ENCODE data around the gene SPECC1L.

Gene SPECC1L

DNA sequence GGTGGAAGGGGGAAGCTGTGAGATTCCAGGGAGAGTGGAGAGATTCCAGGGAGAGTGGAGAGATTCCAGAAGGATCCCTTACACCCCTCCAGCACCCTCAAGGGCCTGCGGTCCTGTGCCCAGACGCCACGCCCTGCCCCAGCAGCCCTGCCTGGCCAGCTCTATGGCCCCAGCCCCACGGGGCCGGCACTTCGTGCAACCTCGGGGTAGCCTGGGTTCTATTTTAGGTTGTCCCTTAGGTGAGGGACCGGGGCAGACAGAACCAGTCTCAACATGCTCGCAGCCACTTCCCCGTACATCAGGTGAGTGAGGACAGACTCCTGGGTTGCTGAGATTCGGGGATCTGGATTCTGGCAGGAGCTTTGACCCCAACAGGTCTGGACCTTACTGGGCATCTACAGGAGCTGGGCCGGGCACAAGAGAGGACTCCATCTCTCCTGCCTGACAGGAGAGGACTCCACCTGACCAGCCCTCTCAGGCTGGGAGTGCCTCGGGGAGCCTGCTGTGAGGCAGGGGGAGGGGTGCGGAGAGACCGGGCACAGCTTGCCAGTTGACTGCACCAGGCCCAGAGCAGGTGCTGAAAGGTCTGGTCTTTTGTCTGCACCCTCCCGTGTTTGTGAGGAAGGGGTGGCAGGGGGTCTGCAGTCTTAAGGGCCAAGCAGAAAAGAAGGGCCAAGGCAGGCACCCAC is 148.3 kb downstream of the SPECC1L start:
- DNase-seq, result no peak

DNA sequence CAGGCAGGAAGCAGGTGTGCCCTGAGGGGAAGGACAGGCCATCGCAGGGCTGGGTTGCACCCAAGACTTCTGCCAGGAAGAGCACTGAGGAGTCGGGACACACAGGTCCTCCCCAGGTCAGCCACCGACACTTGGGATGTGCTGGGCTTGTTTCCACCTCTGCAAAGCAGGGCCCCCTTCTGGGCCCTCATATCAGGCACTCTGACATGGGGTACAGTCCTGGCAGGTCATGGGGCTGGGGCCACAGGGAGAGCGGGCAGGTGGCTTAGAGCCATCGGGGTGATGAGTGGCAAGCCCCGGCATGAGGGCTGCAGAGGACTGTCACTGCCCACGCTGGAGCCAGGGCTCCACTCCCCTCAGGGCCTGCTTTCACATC is 148.8 kb downstream of the SPECC1L start:
- no peak for DNase-seq

DNA sequence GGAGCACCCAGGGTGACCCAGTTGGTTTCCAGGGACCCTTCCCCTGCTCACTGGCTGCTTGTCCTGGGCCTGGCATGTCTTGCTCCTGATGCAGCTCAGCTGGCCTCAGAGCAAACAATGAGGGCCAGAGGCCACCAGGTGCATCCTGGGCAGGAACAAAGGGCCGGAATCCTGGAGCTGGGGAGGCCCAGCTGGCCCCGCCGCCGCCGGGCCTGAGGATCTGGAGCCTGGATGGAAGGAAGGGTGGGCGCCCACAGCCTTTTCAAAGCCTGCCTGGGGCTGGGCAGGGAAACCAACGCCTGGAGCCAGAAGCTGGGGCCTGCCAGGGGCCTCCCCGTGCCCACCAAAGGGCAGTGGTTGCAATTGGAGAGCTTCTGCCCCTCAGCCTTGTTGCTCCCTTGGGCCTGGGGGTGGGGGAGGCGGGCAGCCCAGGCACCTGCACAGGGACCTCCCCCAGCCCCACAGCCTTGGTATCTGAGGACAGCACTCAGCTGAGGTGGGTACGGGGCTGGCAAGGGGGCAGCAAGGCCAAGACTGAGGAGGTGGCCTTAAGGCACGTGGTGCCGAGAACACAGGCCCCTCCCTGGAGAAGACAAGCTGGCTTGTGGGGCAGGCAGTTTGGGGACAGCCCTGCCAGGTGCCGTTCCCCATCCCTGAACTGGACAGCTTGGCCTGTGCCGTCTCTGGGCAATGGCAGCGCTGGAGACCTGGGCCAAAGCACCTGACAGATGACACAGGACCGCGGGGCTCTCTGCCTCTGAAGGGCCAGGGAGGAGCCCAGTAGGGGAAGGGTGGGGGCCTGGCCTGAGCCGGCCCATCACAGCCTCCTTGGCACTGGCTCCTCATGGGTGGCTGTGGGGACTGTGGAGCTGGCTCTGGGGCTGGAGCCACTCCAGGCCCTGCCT is 149.7 kb downstream of the SPECC1L start:
- DNase-seq, result no peak

DNA sequence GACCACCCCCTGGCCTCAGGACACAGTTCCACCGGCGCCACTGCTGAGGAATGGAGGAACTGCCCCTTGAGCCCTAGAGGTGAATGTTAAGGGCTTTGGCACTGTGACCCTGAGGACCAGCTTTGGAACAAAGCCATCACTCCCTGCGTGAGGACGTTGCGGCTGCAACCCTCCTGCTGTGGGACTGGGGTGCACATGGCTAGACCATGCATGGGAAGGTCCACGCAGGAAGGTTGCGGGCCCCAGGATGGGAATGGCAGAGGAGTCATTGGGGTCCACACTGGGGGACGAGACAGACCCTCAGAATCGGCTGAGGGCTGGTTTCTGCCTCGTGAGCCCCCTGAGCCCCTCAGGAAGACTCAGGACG is 150.3 kb downstream of the SPECC1L start:
- no peak for DNase-seq

GRCh38 chr22:24421428-24421931 is 150.8 kb downstream of the SPECC1L start:
- DNase-seq, result no peak

DNA sequence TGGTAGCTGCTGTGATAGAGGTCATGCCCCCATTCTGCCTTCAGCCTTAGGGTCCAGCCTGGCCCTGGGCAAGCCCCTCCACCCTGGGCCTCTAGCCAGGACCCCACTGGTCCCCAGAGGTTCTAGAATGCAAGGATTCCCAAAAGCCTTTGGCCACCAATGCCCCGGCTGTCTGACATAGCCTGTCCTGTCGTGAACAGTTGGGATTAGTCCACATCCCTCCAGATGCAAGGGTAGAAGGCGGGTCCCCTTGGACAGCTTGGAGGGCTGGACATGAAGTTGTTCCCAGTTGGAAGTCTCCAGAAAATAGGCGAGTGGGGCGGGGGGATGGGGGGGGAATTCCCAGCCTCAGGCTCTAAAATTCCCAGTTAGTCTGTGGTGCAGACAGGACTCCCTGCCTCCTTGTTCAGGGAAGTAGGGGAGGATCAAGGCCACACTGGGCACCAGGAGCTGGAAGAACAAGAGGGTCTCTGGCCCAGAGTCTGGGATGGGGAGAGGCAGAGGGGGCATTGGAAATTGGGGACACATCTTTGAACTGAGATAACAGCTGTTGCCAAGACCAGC is 151.6 kb downstream of the SPECC1L start:
- no peak for DNase-seq

GRCh38 chr22:24423519-24424000 is 152.9 kb downstream of the SPECC1L start:
- no peak for DNase-seq

DNA sequence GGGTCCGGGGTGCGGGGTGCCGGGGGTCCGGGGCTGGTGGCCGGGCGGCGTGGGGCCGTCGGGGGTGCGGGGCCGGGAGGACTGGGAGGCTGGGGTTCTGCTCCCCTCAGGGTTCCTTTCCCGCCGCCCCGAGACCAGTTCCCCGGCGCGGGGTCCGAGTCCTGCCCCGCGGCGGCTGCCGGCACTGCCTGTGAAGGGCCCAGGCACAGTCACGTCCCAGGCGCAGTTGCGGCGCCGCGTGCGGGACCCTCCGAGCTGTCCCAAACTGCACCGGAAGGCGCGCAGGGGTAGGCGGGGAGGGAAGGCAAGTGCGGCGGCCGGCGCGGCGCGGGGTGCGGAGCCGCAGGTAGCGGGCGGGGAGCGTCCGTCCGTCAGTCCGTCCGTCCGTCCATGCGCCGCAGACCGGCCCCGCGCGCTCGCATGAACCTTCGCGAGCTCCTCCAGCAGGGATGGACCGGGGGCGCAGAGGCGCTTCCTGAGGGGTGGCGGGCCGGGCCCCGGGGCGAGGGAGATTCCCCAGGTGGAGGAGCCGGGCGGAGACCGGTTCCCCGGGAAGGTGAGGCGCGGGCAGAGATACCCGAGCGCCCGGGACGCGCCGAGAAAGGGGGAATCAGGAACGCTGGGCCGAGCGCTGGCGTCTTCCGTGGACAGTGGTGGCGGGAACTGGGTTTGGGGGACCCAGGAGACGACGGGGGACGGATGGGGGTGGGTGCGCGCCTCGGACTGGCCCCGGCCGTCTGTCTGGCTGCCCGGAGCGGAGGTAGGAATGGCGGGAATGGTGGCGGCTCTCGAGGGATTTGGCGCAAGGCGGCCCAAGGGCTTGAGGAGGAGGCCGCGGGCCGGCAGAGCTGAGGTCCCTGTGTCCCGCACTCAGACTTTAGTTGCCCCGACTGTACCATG is 153.6 kb downstream of the SPECC1L start:
- no peak for DNase-seq

DNA sequence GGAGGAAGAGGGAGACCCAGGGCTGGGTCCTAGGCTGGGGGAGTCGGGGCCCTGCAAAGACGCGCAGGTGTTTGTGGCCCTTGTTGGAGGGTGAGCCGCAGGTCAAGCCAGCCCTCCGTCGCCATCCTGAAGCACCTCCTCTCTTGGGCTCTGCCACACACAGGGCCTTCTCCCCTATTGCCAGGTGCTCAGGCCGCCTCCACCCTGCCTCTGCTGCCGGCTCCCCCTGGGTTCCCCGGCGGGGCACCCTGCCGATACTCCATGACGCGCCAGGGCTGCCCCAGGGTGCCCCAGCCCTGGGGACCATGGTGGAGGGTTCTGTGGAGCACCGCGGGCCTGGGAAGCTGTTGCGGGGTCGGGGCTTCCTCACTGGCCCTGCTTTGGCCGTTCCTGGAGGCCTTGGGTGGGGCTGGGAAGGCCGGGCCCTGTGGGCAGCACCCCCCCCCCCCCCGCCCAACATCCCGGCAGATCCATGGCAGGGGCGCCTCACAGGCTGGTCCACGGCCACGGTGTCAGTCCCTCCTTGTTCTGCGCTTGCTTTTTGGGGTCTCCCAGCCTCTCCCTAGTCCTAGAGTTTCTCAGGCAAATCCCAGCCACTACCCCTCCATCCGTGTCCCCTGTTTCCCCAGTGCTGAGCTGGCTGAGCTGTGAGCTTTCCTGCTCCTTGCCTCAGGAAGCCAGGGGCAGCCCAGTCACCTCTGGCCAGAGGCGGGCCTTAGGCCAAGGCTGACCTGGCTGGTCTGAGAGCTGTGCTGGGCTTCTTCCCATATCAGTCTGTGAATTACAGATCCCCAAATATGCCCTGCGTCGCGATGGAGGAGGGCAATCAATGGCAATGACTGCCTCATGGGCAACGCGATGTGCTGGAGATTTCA is 154.5 kb downstream of the SPECC1L start:
- DNase-seq, result no peak

GRCh38 chr22:24426436-24426835 is 155.8 kb downstream of the SPECC1L start:
- no peak for DNase-seq

DNA sequence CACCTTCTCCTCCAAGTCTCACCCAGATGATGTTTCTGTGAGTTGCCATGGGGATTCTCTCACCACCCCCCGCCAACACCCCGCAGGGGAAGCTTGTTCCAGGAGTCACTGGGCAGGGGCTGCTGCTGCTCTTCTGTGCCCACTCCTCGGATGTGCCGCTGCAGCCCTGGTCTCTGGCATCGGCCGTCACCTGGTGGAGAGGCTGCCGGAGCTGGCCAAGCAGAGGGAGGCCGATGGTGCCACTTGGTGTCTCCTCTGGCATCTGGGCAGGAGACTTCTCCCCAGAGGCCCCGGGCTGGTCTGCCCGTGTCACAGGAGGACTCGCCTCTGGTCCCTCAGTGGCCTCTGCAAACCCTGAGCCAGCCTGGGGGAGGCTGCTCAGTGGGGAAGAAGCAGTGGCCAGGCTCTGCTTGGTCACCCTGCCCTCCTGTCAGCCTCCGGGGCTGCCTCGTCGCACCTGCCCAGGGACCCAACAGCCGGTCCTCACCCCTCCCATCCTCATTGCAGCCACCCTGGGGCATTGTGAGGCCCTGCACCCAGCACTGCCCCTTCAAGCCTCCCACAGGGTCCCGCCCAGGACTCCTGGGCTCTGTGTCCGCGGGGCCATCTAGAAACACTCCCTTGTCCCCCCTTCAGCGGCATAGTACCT is 156.3 kb downstream of the SPECC1L start:
- DNase-seq, result no peak

- no peak for DNase-seq
These were observed 157.0 kb downstream of the SPECC1L start, which contains the start of gene ADORA2A for GRCh38 chr22:24427500-24428164. Gene ADORA2A (plus strand): TSS chr22:24427599. CDS start chr22:24433405, 5,806 bp downstream.

DNA sequence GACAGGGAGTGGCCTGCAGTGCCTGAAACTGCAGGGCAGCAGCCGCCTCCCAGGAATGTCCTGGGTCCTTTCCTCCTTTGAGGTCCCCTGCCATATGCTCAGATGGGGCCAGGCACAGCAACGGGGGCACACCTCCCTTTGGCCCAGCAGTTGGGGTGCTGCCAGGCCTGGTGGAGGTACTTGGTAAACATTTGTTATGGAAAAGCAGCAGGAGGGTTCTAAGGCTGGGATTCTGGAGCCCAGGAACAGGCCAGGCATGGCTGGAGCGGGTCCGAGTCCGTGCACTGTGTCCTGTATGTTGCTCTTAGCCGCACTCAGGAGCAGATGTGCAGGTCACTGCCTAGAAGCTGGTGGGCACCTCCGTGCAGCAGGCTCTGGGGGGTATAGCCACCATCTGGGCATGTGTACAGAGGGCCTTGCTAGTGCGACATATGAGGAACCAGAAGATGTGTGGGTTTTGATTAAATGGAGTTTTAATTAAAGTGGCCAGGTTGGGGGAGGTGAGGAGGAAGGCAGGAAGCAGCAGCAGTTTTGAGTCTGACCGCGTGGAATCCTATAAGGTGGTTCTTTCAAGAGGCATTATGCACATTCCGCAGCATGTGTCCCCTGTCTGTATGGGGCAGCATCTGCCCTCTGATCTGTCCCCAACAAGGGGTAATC is 158.2 kb downstream of the SPECC1L start:
- no peak for DNase-seq

DNA sequence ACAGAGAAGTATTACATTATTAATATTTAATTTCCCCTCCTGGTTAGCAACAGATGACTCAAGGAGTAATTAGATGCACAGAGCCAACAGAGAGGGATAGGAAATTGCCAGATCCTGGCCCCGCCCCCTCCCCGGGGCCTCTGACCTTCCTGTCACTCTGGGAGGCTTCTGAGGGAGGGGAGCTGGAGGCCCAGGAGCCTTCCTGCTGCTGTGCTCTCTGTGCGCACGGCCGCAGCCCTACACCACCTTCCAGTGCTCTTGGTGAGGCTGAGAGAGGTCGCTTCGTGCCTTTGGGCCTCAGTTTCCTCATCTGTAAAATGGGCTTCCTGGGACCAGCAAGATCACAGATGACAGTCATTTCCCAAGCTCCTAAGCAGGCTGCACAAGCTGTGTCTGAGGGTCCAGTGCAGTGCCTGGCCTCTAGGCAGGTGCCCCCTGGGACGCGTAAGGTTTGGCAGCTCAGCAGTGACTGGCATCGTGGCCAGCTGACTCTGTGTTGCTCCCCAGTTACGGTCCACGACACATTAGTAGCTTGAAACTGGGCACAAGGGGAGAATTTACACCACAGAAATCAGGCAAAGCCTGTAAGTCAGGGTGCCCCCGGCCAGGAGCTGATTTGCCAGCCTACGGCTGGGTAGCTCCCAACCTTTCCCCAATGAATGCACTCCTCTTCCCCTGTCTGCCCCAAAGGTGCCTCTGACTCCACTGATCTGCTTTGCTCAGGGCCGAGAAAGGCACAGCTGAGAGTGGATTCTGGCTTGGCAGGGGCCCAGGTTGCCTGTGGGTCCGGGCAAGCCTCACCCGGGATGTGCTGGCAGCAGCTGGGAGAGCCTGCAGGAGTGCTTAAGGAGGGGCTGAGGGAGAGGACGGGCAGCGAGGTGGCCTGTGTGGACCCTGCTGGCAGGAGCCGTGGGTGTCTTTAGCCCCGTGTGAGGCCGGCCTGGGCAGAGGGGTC is 159.1 kb downstream of the SPECC1L start:
- no peak for DNase-seq

DNA sequence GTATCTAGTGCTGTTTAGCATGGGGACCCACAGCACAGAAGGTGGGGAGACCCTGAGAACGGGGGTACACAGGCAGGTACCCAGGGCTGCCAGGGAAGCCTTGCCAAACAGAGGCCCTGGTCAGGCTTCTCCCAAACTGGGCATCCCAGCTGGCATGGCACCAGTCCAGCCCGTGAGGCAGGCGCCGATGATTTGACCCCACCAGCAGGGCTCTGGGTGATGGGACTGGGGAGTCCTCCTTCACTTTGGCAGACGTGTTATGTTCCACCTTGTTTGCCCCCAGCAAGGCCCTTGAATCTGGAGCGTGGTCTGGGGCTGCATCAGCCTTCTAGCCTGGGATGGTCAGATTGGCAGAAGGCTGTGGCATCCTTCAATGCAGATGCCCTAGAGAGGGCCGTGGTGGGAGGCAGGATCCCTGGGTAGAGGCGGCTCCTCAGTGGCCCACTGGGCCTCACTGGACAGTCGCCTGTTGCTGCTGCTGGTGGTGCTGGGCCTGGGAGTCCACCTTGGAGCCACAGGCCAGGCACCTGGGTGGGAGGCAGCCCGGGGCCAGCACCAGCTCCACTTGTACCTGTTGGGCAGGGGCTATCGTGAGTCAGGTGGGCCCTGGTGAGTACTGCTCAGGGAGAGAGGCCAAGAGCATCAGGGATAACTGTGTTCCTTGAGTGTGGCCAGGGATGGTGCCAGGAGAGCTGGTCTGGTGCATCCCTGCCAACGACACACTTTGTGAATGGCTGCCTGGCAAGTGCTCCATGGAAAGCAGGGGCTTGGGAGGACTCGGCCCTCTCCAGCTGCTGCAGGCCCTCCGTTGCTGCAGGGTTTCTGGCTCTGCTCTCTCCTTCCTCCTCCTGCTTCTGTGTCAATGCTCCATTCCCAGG is 160.0 kb downstream of the SPECC1L start:
- DNase-seq, result no peak

- no peak for DNase-seq
These were observed 160.8 kb downstream of the SPECC1L start for GRCh38 chr22:24431309-24432034.

All from fibroblast of skin of right quadriceps (primary cell).